AG09309 (cell line): ENCODE results near the gene FRMPD1.

Experiments
- DNase-seq: peaks from one replicate; pipeline ENCODE4 v3.0.0-alpha.2; 2010; ENCODE audit warnings: low read depth
- H3K4me3 ChIP-seq: 2 replicates; pipeline ENCODE4 v1.5.1; 2011; ENCODE audit warnings: mild to moderate bottlenecking, low read depth, low read length, moderate library complexity; ENCODE audit not compliant: control insufficient read depth
- CTCF ChIP-seq: IDR thresholded peaks from 2 replicates; pipeline ENCODE4 v1.5.1; 2011; ENCODE audit warnings: mild to moderate bottlenecking, low read depth, low read length, inconsistent platforms; ENCODE audit not compliant: insufficient read depth, control insufficient read depth; ENCODE audit errors: missing control alignments

FRMPD1 gene

DNA sequence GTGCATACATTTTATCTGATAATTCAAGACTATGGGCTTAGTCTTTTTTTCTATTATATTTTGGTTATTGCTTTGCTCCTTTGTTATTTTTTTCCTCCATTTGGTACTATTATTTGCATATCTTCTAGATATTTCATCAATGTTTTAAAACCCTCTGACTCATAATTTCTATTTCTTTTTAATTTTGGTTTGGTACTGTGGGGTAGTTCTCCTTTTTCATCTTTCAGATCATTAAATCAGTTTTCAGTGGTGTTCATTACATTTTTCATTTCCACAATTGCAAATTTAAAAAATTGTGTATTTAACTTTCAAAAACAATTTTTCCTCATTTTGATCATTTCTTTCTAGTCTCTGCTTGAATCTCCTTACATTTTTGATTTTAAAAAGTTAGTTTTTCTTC lies 7.5 kb upstream of the FRMPD1 start:
- no peak for DNase-seq
- TF ChIP-seq CTCF = no peak
- no peak overlapping the region for H3K4me3 ChIP-seq

DNA sequence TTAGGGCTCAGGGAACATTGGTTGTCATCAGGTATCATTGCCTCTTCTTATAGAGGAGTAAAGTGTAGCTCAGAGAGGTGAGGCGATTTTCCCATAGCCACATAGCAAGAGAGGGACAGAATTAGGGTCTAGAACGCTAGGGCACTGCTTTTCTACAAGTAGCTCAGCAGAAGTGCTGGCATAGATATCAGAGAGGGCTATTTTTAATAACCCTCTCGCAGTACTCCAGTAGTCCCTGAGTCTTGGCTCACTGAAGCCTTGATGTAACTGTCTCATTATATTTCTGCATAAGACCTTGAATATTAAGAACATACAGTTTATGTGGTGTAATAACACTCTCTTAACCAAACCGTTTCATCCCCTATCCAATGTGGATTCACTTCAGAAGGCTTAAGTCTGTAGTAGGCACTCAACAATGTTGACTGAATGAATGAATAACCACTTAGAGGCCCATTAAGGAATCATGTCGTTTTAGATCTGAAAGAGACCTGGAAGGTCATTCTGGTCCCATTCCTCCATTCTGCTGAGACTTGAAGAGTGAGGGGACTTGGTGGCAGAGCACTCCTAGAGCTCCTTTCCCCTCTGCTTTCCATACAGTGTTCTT lies 4.7 kb upstream of the FRMPD1 start:
- TF ChIP-seq CTCF = no peak
- DNase-seq = no peak
- H3K4me3 ChIP-seq = no peak overlapping the region

DNA sequence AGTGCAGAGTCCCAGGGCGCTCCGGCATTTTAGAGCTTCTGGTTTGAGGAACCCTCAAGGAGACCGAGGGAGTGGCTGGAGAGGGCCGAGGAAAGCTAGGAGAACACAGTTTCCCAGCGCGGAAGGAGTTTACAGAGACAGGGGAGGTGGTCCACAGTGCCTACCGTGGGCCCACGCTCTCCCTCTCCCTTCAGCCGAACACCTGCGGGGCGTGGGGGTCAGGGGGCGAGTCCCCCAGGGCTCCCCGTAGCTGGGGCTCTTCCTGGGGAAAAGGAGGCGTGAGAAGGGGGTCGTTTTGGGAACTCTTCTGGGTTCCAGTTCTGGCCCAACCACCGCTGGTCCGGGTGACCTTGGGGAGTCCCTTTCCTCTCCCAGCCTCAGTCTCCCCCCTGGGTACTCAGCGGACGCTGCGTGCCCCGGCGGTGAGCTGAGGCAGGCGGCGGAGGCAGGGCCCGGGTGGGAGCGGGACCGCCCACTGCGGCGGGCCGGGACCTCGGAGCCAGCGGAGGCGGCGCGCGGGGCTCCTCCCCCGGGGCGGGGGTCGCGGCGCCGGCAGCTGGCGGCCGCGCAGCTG lies 368 bp upstream of the FRMPD1 start:
- no peak overlapping the region for H3K4me3 ChIP-seq
- DNase-seq = no peak
- no peak for TF ChIP-seq CTCF

GRCh38 chr9:37652261-37652660 lies 1.5 kb downstream of the FRMPD1 start:
- TF ChIP-seq CTCF = no peak
- no peak overlapping the region for H3K4me3 ChIP-seq
- DNase-seq = no peak

DNA sequence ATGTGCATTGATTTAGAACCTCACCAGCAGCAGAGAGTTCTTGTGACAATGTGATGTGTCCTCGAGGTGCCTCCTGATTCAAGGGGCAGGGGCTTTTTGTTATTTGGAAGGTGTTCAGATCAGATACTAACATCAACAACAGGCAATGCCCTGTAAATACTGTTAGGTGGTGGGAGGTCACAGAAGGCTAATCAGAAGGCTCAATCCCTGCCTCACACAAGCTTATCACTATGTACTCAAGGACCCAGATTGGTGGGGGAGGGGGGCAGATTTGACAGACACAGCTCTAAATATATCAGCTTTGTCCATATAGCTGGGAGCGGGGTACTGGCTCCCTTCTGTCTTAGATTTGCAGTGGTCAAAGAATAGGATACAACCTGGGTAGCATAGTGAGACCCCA lies 2.6 kb downstream of the FRMPD1 start:
- no peak for DNase-seq
- no peak for TF ChIP-seq CTCF
- H3K4me3 ChIP-seq = no peak overlapping the region

DNA sequence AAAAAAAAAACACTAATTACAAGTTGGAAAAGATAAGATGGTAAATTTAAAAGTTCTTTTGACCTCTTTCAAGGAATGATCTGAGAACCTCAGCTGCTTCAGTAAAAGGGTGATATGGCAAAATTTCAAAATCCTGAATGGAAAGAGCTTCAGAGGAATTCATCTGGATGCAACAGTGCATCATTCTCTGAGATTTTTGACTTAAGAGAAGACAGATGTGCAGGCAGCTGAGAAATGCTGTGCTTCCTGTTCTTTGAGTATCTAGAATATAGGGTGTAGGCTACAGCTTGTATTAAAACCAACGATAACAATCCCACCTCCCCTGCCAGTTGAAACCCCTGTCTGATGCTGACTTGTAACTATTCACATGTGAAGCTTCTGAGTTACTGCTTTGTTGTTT lies 6.2 kb downstream of the FRMPD1 start:
- no peak for DNase-seq
- H3K4me3 ChIP-seq = no peak overlapping the region
- no peak for TF ChIP-seq CTCF

- TF ChIP-seq CTCF = no peak
- DNase-seq = no peak
- H3K4me3 ChIP-seq = no peak overlapping the region
These were observed 9.9 kb downstream of the FRMPD1 start for GRCh38 chr9:37660691-37661090.
